K562 (cell line): ENCODE data around the gene ADGRL3. TPM values are rescaled to one million over a fixed set of nuclear protein-coding genes. Genes with fewer than 3 reads are reported as not detected.

ENCODE experiments used
- ATAC-seq: fragments of 200-7000 bp; cut with Tn5 transposase; 3 replicates; pipeline ENCODE4 v1.9.1; 2020; ENCODE audit warnings: moderate library complexity
- BruUV-seq: library from RNA; stranded (reverse); fragments of 400-500 nt; replicated peaks from 2 replicates; lab custom pipeline; 2021; lab: Mats Ljungman, UMichigan
- CTCF ChIA-PET: fragments of 300-600 bp; formaldehyde crosslinking; extraction: SDS; loops from one replicate; lab custom pipeline; 2021; ENCODE audit warnings: low intra/inter-chr PET ratio; lab: Yijun Ruan, JAX
- POLR2A ChIA-PET: fragments of 300-600, 350-650 bp; sonication (Branson Sonifier 250); formaldehyde crosslinking; extraction: SDS; loops from one replicate; lab custom pipeline; 2021; ENCODE audit warnings: antibody characterized with exemption, inconsistent platforms; lab: Yijun Ruan, JAX
- DNase-seq, 4 experiments: peaks; one replicate each; pipeline versions ENCODE4 v3.0.0 to v3.0.0-alpha.2; 2011 to 2018; ENCODE audit warnings: low spot score in 3 of 4, mixed read lengths in 3 of 4; ENCODE audit errors: extremely low read depth in 1 of 4
- FAIRE-seq: peaks from 2 replicates; lab custom pipeline; 2011; peaks lifted over from hg19 to GRCh38; lab: Jason Lieb, UNC
- H2AFZ ChIP-seq: 2 replicates; pipeline ENCODE4 v1.6.0; 2011; ENCODE audit warnings: low read depth, low read length, control low read depth, inconsistent platforms
- H3K27ac ChIP-seq: fragments of 200-600 bp; 3 replicates; pipeline ENCODE4 v1.8.0; 2011; ENCODE audit warnings: low read depth, mild to moderate bottlenecking, control low read depth, inconsistent platforms, low read length, moderate library complexity, mixed read lengths; ENCODE audit errors: extremely low read depth
- H3K27me3 ChIP-seq, 2 experiments: fragments of 300-600 bp in 1 of 2; 2 replicates in 1 of 2; 3 replicates in 1 of 2; pipeline versions ENCODE4 v1.6.0 to v1.8.0; 2011; ENCODE audit warnings: inconsistent platforms in 2 of 2, low read length in 2 of 2, mild to moderate bottlenecking in 1 of 2, mixed read lengths in 1 of 2, moderate library complexity in 1 of 2; ENCODE audit not compliant: control insufficient read depth in 2 of 2, insufficient read depth in 2 of 2
- H3K36me3 ChIP-seq: fragments of 300-600 bp; 3 replicates; pipeline ENCODE4 v1.8.0; 2011; ENCODE audit warnings: mild to moderate bottlenecking, low read length, inconsistent platforms; ENCODE audit not compliant: control insufficient read depth, insufficient read depth
- H3K4me1 ChIP-seq, 2 experiments: fragments of 200-600 bp in 1 of 2; replicated peaks in 1 of 2; 2 replicates in 1 of 2; 3 replicates in 1 of 2; pipeline versions ENCODE4 v1.5.1 to v1.8.0; 2011; ENCODE audit warnings: inconsistent platforms in 2 of 2, low read length in 2 of 2, mild to moderate bottlenecking in 1 of 2, mixed read lengths in 1 of 2, moderate library complexity in 1 of 2; ENCODE audit not compliant: control insufficient read depth in 2 of 2, insufficient read depth in 2 of 2
- H3K4me2 ChIP-seq: 2 replicates; pipeline ENCODE4 v1.6.1; 2011; ENCODE audit warnings: low read length, control low read depth, inconsistent platforms, mixed read lengths; ENCODE audit not compliant: insufficient read depth
- H3K4me3 ChIP-seq: fragments of 200-600 bp; sonication (generic), shearing (Covaris generic); 2 replicates; pipeline ENCODE4 v1.5.1; 2016; ENCODE audit warnings: control low read depth, inconsistent platforms
- H3K79me2 ChIP-seq: fragments of 200-600 bp; 3 replicates; pipeline ENCODE4 v1.8.0; 2011; ENCODE audit warnings: low read length, inconsistent platforms; ENCODE audit not compliant: control insufficient read depth, insufficient read depth
- H3K9ac ChIP-seq, 2 experiments: 2 replicates each; pipeline versions ENCODE4 v1.6.0 to v1.6.1; 2011; ENCODE audit warnings: low read depth in 2 of 2, low read length in 2 of 2, control low read depth in 1 of 2, inconsistent platforms in 1 of 2, mild to moderate bottlenecking in 1 of 2, mixed read lengths in 1 of 2; ENCODE audit not compliant: insufficient read depth in 1 of 2
- H3K9me1 ChIP-seq: one replicate; pipeline ENCODE4 v1.6.0; 2011; ENCODE audit warnings: inconsistent platforms, mild to moderate bottlenecking, low read length, moderate library complexity; ENCODE audit not compliant: control insufficient read depth, insufficient read depth
- H3K9me3 ChIP-seq: replicated peaks from 2 replicates; pipeline ENCODE4 v1.5.1; 2011; ENCODE audit warnings: low read depth, low read length, inconsistent platforms; ENCODE audit not compliant: control insufficient read depth, insufficient read depth
- H4K20me1 ChIP-seq: replicated peaks from 2 replicates; pipeline ENCODE4 v1.6.1; 2011; ENCODE audit warnings: low read length, inconsistent platforms, mixed read lengths; ENCODE audit not compliant: control insufficient read depth, insufficient read depth
- ATF3 ChIP-seq, 2 experiments: fragments of 450-650 bp in 1 of 2; sonication (generic) in 1 of 2; formaldehyde crosslinking in 1 of 2; IDR thresholded peaks in 1 of 2; conservative IDR thresholded peaks in 1 of 2; 2 replicates each; pipeline versions ENCODE4 v1.6.1 to v1.8.1; 2016 to 2023; ENCODE audit warnings: mild to moderate bottlenecking in 2 of 2, moderate library complexity in 2 of 2, inconsistent platforms in 1 of 2, missing genetic modification reagents in 1 of 2
- CBFA2T2 ChIP-seq: fragments of 450-650 bp; conservative IDR thresholded peaks from 2 replicates; pipeline ENCODE4 v1.6.1; 2017; ENCODE audit warnings: mild to moderate bottlenecking
- CBX2 ChIP-seq: fragments of 200-600 bp; sonication (generic); IDR thresholded peaks from one replicate; pipeline ENCODE4 v1.6.1; 2012; ENCODE audit warnings: mild to moderate bottlenecking, low read length, inconsistent platforms; ENCODE audit not compliant: insufficient read depth, poor library complexity, severe bottlenecking
- CC2D1A ChIP-seq: fragments of 450-650 bp; IDR thresholded peaks from 2 replicates; pipeline ENCODE4 v1.6.1; 2017; ENCODE audit warnings: mild to moderate bottlenecking
- CEBPB ChIP-seq: fragments of 450-650 bp; IDR thresholded peaks from 2 replicates; pipeline ENCODE4 v1.6.1; 2016; ENCODE audit warnings: missing genetic modification characterization, missing compliant biosample characterization
- HIVEP1 ChIP-seq: fragments of 250-450 bp; sonication (Bioruptor Pico); IDR thresholded peaks from 2 replicates; pipeline ENCODE4 v1.4.0; 2020; ENCODE audit warnings: mild to moderate bottlenecking
- KHSRP ChIP-seq: fragments of 450-650 bp; IDR thresholded peaks from 2 replicates; pipeline ENCODE4 v1.6.1; 2017
- KLF10 ChIP-seq: fragments of 250-450 bp; sonication (Bioruptor Pico); IDR thresholded peaks from 2 replicates; pipeline ENCODE4 v1.6.1; 2021; ENCODE audit warnings: matching md5 sums
- PHTF2 ChIP-seq: fragments of 250-450 bp; sonication (Bioruptor Pico); IDR thresholded peaks from 2 replicates; pipeline ENCODE4 v1.5.0; 2021; ENCODE audit warnings: mild to moderate bottlenecking
- SMARCB1 ChIP-seq: IDR thresholded peaks from 2 replicates; pipeline ENCODE4 v1.6.1; 2011; ENCODE audit warnings: improper control_type of control experiment, low read depth; ENCODE audit not compliant: insufficient read length
- SMC3 ChIP-seq: conservative IDR thresholded peaks from 2 replicates; pipeline ENCODE4 v1.6.1; 2011; ENCODE audit warnings: low read depth, low read length, improper control_type of control experiment; ENCODE audit not compliant: insufficient read depth
- TAF1 ChIP-seq: IDR thresholded peaks from 2 replicates; pipeline ENCODE4 v1.6.1; 2011; ENCODE audit warnings: mild to moderate bottlenecking, low read length, moderate library complexity; ENCODE audit not compliant: insufficient read depth, control insufficient read depth, severe bottlenecking; ENCODE audit errors: extremely low read depth
- TBL1XR1 ChIP-seq, 2 experiments: IDR thresholded peaks; 2 replicates each; pipeline ENCODE4 v1.6.1; 2012; ENCODE audit warnings: improper control_type of control experiment in 2 of 2, low read length in 2 of 2, mild to moderate bottlenecking in 1 of 2
- TBP ChIP-seq: optimal IDR thresholded peaks from 2 replicates; pipeline ENCODE3; 2011; ENCODE audit warnings: low read depth, low read length, improper control_type of control experiment
- WGBS: fragments of 100-300 bp; shearing (Covaris generic); methylation state at CpG from one replicate; pipeline ENCODE4 v1.1.6; 2016; ENCODE audit warnings: low coverage, mixed read lengths; ENCODE audit not compliant: insufficient coverage; ENCODE audit errors: missing lambda C conversion rate; 5-methylcytosine and 5-hydroxymethylcytosine counted together
- in situ Hi-C: fragments of 300-500 bp; cut with MboI; formaldehyde crosslinking; loops from 4 replicates; pipeline ENCODE4 v1.15.0; 2018; ENCODE audit warnings: inconsistent platforms, mixed read lengths
- intact Hi-C: fragments of 100-400 bp; cut with micrococcal nuclease; formaldehyde crosslinking; loops from 2 replicates; pipeline ENCODE4 v1.14.2; 2022
- polyA plus RNA-seq, 8 experiments: library from polyadenylated mRNA; depleted of rRNA in 4 of 8; stranded (reverse) in 5 of 8; unstranded in 3 of 8; fragments of >200 nt; fragmentation: Nextera tagmentation in 2 of 8; fragmentation: Illumina TruSeq in 1 of 8; extraction: Ambion mirVana in 2 of 8; extraction: Trizol in 1 of 8; gene quantifications; 2 replicates each; pipeline versions ENCODE4 v1.2.1 to v1.2.3, GENCODE V29; 2011 to 2014; ENCODE audit warnings: inconsistent platforms in 1 of 8, missing spikeins in 1 of 8
- total RNA-seq, 7 experiments: library from RNA; depleted of rRNA in 6 of 7; stranded (reverse); fragments of >200 nt in 6 of 7; fragmentation: Illumina TruSeq in 2 of 7; extraction: Trizol in 2 of 7; gene quantifications; 2 replicates each; pipeline versions ENCODE4 v1.2.1 to v1.2.3, GENCODE V29; 2011 to 2021; ENCODE audit warnings: low replicate concordance in 1 of 7
- TF ChIP-seq, protein P1 (sequence below): fragments of 450-650 bp; formaldehyde crosslinking; IDR thresholded peaks from 2 replicates; pipeline ENCODE4 v1.4.0; 2022; ENCODE audit warnings: missing genetic modification characterization
- TF ChIP-seq, protein P2 (sequence below): sonication (generic); formaldehyde crosslinking; IDR thresholded peaks from 2 replicates; pipeline ENCODE4 v1.9.0; 2022; ENCODE audit warnings: mild to moderate bottlenecking, missing genetic modification reagents

Gene ADGRL3
- total and polyA plus RNA-seq, 9 of the 15 experiments (the other 6 are each of a cell fraction or from before 2014, with no cell fraction given), result 0.03 to 0.14 (median 0.04) TPM; not detected in 2

GRCh38 chr4:61771056-61771455, 570.9 kb downstream of the ADGRL3 start:
- Histone ChIP-seq H3K4me2 (no peak overlapping the region), H3K9me1 (no peaks in the 10 kb centered on the region), H3K36me3 (no peaks in the 10 kb centered on the region), H3K27me3 (no peaks in the 10 kb centered on the region), H3K9ac (no peak overlapping the region), H3K9me3 (no peaks in the 10 kb centered on the region), H3K4me3 (no peak overlapping the region), H4K20me1 (no peaks in the 10 kb centered on the region), H3K27ac (no peak overlapping the region), H3K79me2 (no peaks in the 10 kb centered on the region), H3K4me1 (no peaks in the 10 kb centered on the region), H2AFZ (no peak overlapping the region)
- BruUV-seq, result no TSS peak
- FAIRE-seq (no peak), DNase-seq (no peak), ATAC-seq (no peak)
- intact Hi-C loops (no loop called here), in situ Hi-C loops (no loop called here)
- WGBS, result 6% methylated on average over 1 of the region's 1 CpG
- POLR2A ChIA-PET, result no interaction called here
- CTCF ChIA-PET, result no interaction called here
- TF ChIP-seq HIVEP1 (CRISPR knock-in tag) (no peak), TBP (no peak), CEBPB (tag) (no peak), TBL1XR1 (IDR thresholded peaks at IDR 0.05; ENCODE audit: low read length in 2 of 2) (no peak), ATF3 (IDR thresholded peaks at IDR 0.05) (no peak), ATF3 (CRISPR knock-in tag; conservative IDR thresholded peaks at IDR 0.05) (no peak), PHTF2 (CRISPR knock-in tag) (no peak), KLF10 (CRISPR knock-in tag) (no peak), CBX2 (no peak), TAF1 (no peak), KHSRP (no peak), CBFA2T2 (no peak), CC2D1A (no peak), SMARCB1 (no peak), SMC3 (no peak)
- TF ChIP-seq, protein P1, sequence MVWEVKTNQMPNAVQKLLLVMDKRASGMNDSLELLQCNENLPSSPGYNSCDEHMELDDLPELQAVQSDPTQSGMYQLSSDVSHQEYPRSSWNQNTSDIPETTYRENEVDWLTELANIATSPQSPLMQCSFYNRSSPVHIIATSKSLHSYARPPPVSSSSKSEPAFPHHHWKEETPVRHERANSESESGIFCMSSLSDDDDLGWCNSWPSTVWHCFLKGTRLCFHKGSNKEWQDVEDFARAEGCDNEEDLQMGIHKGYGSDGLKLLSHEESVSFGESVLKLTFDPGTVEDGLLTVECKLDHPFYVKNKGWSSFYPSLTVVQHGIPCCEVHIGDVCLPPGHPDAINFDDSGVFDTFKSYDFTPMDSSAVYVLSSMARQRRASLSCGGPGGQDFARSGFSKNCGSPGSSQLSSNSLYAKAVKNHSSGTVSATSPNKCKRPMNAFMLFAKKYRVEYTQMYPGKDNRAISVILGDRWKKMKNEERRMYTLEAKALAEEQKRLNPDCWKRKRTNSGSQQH, result no peak
- TF ChIP-seq, protein P2, sequence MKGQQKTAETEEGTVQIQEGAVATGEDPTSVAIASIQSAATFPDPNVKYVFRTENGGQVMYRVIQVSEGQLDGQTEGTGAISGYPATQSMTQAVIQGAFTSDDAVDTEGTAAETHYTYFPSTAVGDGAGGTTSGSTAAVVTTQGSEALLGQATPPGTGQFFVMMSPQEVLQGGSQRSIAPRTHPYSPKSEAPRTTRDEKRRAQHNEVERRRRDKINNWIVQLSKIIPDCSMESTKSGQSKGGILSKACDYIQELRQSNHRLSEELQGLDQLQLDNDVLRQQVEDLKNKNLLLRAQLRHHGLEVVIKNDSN (CRISPR knock-in tag), result no peak
